Esophagus squamous epithelium (tissue), 5 donors: ENCODE measurements around the gene GRK5. TPM values are rescaled to one million over a fixed set of nuclear protein-coding genes. Genes with fewer than 3 reads are reported as not detected.

Experiments used
- DNase-seq: peaks from one replicate; lab custom pipeline; 2025; lab: John Stamatoyannopoulos, UW
- H3K27ac ChIP-seq, 4 donors: fragments of 200-600 bp; sonication (generic); one replicate each; pipeline ENCODE4 v1.5.1; 2016 to 2019; ENCODE audit warnings: mild to moderate bottlenecking in 1 of 4
- H3K27me3 ChIP-seq, 4 donors: fragments of 200-600 bp; sonication (generic); 1 replicate in 3 of 4; 2 replicates in 1 of 4; pipeline versions ENCODE4 v1.5.1 to v1.6.0; 2017 to 2021; ENCODE audit warnings: antibody characterized with exemption in 1 of 4
- H3K36me3 ChIP-seq, 3 donors: fragments of 200-600 bp; sonication (generic); one replicate each; pipeline ENCODE4 v1.5.1; 2016 to 2019
- H3K4me1 ChIP-seq, 3 donors: fragments of 200-600 bp; sonication (generic); one replicate each; pipeline ENCODE4 v1.5.1; 2017 to 2019
- H3K4me3 ChIP-seq, 4 donors: fragments of 200-600 bp; sonication (generic); 1 replicate in 3 of 4; 2 replicates in 1 of 4; pipeline ENCODE4 v1.5.1; 2016 to 2019; ENCODE audit warnings: mild to moderate bottlenecking in 2 of 4, moderate library complexity in 1 of 4
- H3K9me3 ChIP-seq, 3 donors: fragments of 200-600 bp; sonication (generic); one replicate each; pipeline ENCODE4 v1.5.1; 2016 to 2019
- POLR2A ChIP-seq, 4 donors: fragments of 450-650 bp; IDR thresholded peaks; one replicate each; pipeline ENCODE4 v1.6.1; 2017; ENCODE audit warnings: antibody characterized with exemption in 4 of 4, mild to moderate bottlenecking in 4 of 4, moderate library complexity in 3 of 4
- WGBS, 2 donors: methylation state at CpG; one replicate each; pipeline ENCODE4 v1.1.5; 2018; 5-methylcytosine and 5-hydroxymethylcytosine counted together
- intact Hi-C: fragments of 100-400 bp; cut with DNase I; formaldehyde crosslinking; loops from one replicate; pipeline ENCODE4 v1.15.0; 2022
- total RNA-seq, 4 donors: library from RNA; depleted of rRNA; stranded (reverse); fragments of >200 nt; gene quantifications; one replicate each; pipeline ENCODE4 v1.1.0, GENCODE V29; 2016
- TF ChIP-seq, protein P1 (sequence below), 6 experiments: fragments of 450-650 bp in 4 of 6; fragments of 200-600 bp in 2 of 6; sonication (generic) in 2 of 6; IDR thresholded peaks; one replicate each; pipeline ENCODE4 v1.5.1; 2016 to 2019; ENCODE audit warnings: antibody characterized with exemption in 6 of 6, mild to moderate bottlenecking in 4 of 6, moderate library complexity in 4 of 6
- donor health status: DM: yes; HTN: yes; CAD: no.

GRK5 gene
- total RNA-seq, 4 donors from 2014 or later, result 2.4 to 18.9 (median 6.3) TPM

- Histone ChIP-seq H3K9me3 (peaks cover 0 to 2% (median 0%) of the 10 kb centered on the region in 3 donors), H3K4me1 (peaks cover 0 to 24% (median 0%) of the 10 kb centered on the region in 3 donors), H3K36me3 (no peaks in the 10 kb centered on the region), H3K4me3 (no peak overlapping the region), H3K27me3 (no peaks in the 10 kb centered on the region), H3K27ac (no peak overlapping the region)
- intact Hi-C loops, result no loop called here
- no peak for DNase-seq
- WGBS, 2 donors, result 63 to 69% methylated on average over 8 of the region's 13 CpGs
- TF ChIP-seq, protein P1, sequence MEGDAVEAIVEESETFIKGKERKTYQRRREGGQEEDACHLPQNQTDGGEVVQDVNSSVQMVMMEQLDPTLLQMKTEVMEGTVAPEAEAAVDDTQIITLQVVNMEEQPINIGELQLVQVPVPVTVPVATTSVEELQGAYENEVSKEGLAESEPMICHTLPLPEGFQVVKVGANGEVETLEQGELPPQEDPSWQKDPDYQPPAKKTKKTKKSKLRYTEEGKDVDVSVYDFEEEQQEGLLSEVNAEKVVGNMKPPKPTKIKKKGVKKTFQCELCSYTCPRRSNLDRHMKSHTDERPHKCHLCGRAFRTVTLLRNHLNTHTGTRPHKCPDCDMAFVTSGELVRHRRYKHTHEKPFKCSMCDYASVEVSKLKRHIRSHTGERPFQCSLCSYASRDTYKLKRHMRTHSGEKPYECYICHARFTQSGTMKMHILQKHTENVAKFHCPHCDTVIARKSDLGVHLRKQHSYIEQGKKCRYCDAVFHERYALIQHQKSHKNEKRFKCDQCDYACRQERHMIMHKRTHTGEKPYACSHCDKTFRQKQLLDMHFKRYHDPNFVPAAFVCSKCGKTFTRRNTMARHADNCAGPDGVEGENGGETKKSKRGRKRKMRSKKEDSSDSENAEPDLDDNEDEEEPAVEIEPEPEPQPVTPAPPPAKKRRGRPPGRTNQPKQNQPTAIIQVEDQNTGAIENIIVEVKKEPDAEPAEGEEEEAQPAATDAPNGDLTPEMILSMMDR (IDR thresholded peaks at IDR 0.05), result no peak
- no peak for TF ChIP-seq POLR2A (IDR thresholded peaks at IDR 0.05)
Observed at GRCh38 chr10:119468542-119469324, 261.4 kb downstream of the GRK5 start.

GRCh38 chr10:119469325-119469707, 261.9 kb downstream of the GRK5 start:
- TF ChIP-seq, protein P1 (IDR thresholded peaks at IDR 0.05), result no peak
- TF ChIP-seq POLR2A (IDR thresholded peaks at IDR 0.05), result no peak
- DNase-seq, result no peak
- intact Hi-C loops, result no loop called here
- peaks cover 0 to 24% (median 0%) of the 10 kb centered on the region in 3 donors for H3K4me1 ChIP-seq
- peaks cover 0 to 7% (median 0%) of the 10 kb centered on the region in 3 donors for H3K9me3 ChIP-seq
- no peak overlapping the region for H3K27ac ChIP-seq
- H3K4me3 ChIP-seq, result no peak overlapping the region
- H3K27me3 ChIP-seq, result no peaks in the 10 kb centered on the region
- H3K36me3 ChIP-seq, result no peaks in the 10 kb centered on the region
- 81 to 92% methylated on average over 2 to 6 of the region's 8 CpGs for WGBS, 2 donors

DNA sequence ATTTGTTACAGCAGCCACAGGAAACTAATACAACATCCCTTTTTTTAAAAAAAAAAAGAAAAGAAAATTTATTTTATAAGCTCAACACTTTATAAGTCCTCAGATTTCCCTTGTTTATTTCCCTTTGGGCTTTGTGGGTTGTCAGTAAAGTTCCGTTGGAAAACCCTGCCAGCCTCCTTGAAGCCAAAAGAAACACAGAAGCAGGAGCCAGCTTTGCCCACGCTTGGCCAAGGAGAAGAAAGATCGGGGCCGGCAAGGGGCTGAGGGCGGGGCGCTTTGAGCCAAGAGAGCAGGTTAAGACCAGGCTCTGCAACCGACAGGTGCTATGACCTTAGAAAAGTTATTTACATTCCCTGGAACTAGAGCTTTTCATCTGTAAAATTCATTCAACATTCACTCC, 262.5 kb downstream of the GRK5 start:
- WGBS, 2 donors, result 24 to 38% methylated on average over 7 of the region's 7 CpGs
- no peaks in the 10 kb centered on the region for H3K27me3 ChIP-seq
- peaks cover 0 to 24% (median 0%) of the 10 kb centered on the region in 3 donors for H3K4me1 ChIP-seq
- no peak for DNase-seq
- peaks cover 0 to 8% (median 0%) of the 10 kb centered on the region in 3 donors for H3K9me3 ChIP-seq
- H3K27ac ChIP-seq, result peak overlapping the region in 1 of 4 donors; percentile 29
- TF ChIP-seq, protein P1 (IDR thresholded peaks at IDR 0.05), result no peak
- no peak for TF ChIP-seq POLR2A (IDR thresholded peaks at IDR 0.05)
- H3K4me3 ChIP-seq, result no peak overlapping the region
- intact Hi-C loops, result no loop called here
- H3K36me3 ChIP-seq, result no peaks in the 10 kb centered on the region

DNA sequence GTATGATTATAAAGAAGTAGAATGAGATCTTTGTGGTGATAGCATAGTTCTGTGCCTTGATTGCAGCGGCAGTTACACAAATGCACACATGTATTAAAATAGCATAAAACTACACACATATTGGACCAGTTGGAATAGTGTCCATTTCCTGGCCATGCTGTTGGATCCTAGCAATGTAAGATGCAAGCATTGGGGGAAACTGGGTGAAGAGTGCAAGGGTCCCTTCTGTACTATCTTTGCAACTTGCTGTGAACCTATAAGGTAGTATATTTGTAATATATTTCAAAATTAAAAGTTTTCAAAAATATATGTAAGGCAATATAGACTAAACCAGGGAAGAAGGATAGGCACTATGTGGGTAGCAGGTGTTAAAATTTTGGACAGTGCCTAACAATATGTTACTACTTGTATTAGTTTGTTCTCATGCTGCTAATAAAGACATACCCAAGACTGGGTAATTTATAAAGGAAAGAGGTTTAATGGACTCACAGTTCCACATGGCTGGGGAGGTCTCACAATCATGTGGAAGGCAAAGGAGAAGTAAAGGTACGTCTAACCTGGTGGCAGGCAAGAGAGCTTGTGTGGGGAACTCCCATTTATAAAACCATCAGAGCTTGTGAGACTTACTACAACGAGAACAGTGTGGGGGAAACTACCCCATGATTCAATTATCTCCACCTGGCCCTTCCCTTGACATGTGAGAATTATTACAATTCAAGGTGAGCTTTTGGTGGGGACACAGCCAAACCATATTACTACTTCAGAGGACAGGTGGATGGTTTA, 263.7 kb downstream of the GRK5 start:
- peaks cover 0 to 2% (median 0%) of the 10 kb centered on the region in 4 donors for H3K27me3 ChIP-seq
- WGBS, 2 donors, result 70 to 71% methylated on average over 3 of the region's 3 CpGs
- peaks cover 0 to 8% (median 0%) of the 10 kb centered on the region in 3 donors for H3K9me3 ChIP-seq
- H3K27ac ChIP-seq, result no peak overlapping the region
- no peak overlapping the region for H3K4me3 ChIP-seq
- H3K4me1 ChIP-seq, result peaks cover 0 to 17% (median 0%) of the 10 kb centered on the region in 3 donors
- no peak for DNase-seq
- TF ChIP-seq, protein P1 (IDR thresholded peaks at IDR 0.05), result no peak
- TF ChIP-seq POLR2A (IDR thresholded peaks at IDR 0.05), result no peak
- intact Hi-C loops, result no loop called here
- H3K36me3 ChIP-seq, result no peaks in the 10 kb centered on the region

DNA sequence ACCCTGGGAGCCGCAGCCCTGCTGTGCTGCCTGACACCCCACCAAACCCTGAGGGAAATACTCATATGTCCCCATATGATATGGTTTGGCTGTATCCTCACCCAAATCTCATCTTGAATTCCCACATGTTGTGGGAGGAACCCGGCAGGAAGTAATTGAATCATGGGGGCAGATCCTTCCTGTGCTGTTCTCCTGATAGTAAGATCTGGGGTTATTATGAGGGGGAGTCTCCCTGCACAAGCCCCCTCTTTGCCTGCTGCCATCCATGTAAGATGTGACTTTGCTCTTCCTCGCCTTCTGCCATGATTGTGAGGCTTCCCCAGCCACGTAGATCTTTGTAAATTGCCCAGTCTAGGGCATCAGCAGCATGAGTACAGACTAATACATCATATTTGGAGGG, 266.4 kb downstream of the GRK5 start:
- H3K27ac ChIP-seq, result no peak overlapping the region
- 83 to 90% methylated on average over 2 to 4 of the region's 4 CpGs for WGBS, 2 donors
- H3K9me3 ChIP-seq, result peaks cover 0 to 8% (median 0%) of the 10 kb centered on the region in 3 donors
- no peak overlapping the region for H3K4me3 ChIP-seq
- DNase-seq, result no peak
- TF ChIP-seq, protein P1 (IDR thresholded peaks at IDR 0.05), result no peak
- no peak for TF ChIP-seq POLR2A (IDR thresholded peaks at IDR 0.05)
- H3K36me3 ChIP-seq, result no peaks in the 10 kb centered on the region
- H3K4me1 ChIP-seq, result peaks cover 0 to 9% (median 2%) of the 10 kb centered on the region in 3 donors
- H3K27me3 ChIP-seq, result peaks cover 0 to 5% (median 0%) of the 10 kb centered on the region in 4 donors
- intact Hi-C loops, result no loop called here
